ENCODE results near the gene CHCHD3. TPM values are rescaled to one million over a fixed set of nuclear protein-coding genes. Genes with fewer than 3 reads are reported as not detected.

Gene CHCHD3
- total RNA-seq, 1 donor from 2014 or later: 75.5 TPM

- DNase-seq (ENCODE audit: low read depth): no peak
- H3K4me3 ChIP-seq (ENCODE audit: low read depth, low read length): no peak overlapping the region
- TF ChIP-seq CTCF (conservative IDR thresholded peaks at IDR 0.05; ENCODE audit: low read depth, low read length): no peak
Observed at GRCh38 chr7:133003052-133003910, 78.6 kb downstream of the CHCHD3 start.

- TF ChIP-seq CTCF (conservative IDR thresholded peaks at IDR 0.05; ENCODE audit: low read depth, low read length): no peak
- DNase-seq (ENCODE audit: low read depth): no peak
- no peak overlapping the region for H3K4me3 ChIP-seq (ENCODE audit: low read depth, low read length)
Observed at GRCh38 chr7:133001727-133002126, 80.2 kb downstream of the CHCHD3 start.

- no peak for TF ChIP-seq CTCF (conservative IDR thresholded peaks at IDR 0.05; ENCODE audit: low read depth, low read length)
- DNase-seq (ENCODE audit: low read depth): no peak
- H3K4me3 ChIP-seq (ENCODE audit: low read depth, low read length): no peak overlapping the region
Observed at GRCh38 chr7:132999845-133000244, 82.0 kb downstream of the CHCHD3 start.

- no peak overlapping the region for H3K4me3 ChIP-seq (ENCODE audit: low read depth, low read length)
- TF ChIP-seq CTCF (conservative IDR thresholded peaks at IDR 0.05; ENCODE audit: low read depth, low read length): no peak
- no peak for DNase-seq (ENCODE audit: low read depth)
Observed at GRCh38 chr7:132998763-132999162, 83.1 kb downstream of the CHCHD3 start.

GRCh38 chr7:132997505-132997904 lies 84.4 kb downstream of the CHCHD3 start:
- no peak for TF ChIP-seq CTCF (conservative IDR thresholded peaks at IDR 0.05; ENCODE audit: low read depth, low read length)
- no peak for DNase-seq (ENCODE audit: low read depth)
- no peak overlapping the region for H3K4me3 ChIP-seq (ENCODE audit: low read depth, low read length)

GRCh38 chr7:132996581-132997242 lies 85.2 kb downstream of the CHCHD3 start:
- H3K4me3 ChIP-seq (ENCODE audit: low read depth, low read length): peak overlapping the region; percentile 21
- peak; percentile 15 for DNase-seq (ENCODE audit: low read depth)
- no peak for TF ChIP-seq CTCF (conservative IDR thresholded peaks at IDR 0.05; ENCODE audit: low read depth, low read length)
